ENCODE data around the gene ADGRV1.
A peak's percentile ranks its signal among the peaks of the same experiment; 100 is the strongest.

Gene ADGRV1

DNA sequence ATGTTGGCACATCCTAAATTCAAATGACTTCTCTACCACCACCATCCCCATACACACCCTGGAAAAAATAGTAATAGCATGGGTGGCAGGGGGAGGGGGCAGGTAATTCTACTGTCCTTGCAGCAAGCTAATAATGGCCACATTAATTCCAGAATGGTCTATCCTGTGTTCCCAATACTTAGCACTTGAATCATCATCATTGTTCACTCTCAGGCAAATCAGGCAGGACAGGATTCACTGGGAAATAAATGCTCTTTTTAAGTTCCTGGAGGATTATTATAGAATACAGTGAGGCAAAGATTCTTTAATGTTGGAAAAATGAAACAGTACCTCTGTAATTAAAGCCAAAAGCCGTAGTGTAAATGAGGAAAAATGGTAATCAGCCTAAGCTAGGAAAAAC is 570.0 kb downstream of the ADGRV1 start:
- TF ChIP-seq, protein P1, sequence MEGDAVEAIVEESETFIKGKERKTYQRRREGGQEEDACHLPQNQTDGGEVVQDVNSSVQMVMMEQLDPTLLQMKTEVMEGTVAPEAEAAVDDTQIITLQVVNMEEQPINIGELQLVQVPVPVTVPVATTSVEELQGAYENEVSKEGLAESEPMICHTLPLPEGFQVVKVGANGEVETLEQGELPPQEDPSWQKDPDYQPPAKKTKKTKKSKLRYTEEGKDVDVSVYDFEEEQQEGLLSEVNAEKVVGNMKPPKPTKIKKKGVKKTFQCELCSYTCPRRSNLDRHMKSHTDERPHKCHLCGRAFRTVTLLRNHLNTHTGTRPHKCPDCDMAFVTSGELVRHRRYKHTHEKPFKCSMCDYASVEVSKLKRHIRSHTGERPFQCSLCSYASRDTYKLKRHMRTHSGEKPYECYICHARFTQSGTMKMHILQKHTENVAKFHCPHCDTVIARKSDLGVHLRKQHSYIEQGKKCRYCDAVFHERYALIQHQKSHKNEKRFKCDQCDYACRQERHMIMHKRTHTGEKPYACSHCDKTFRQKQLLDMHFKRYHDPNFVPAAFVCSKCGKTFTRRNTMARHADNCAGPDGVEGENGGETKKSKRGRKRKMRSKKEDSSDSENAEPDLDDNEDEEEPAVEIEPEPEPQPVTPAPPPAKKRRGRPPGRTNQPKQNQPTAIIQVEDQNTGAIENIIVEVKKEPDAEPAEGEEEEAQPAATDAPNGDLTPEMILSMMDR (IDR thresholded peaks at IDR 0.05; ENCODE audit: insufficient read depth, low read depth, low read length, missing control alignments), result no peak
- DNase-seq (ENCODE audit: low read depth), result peak; percentile 50
- no peak overlapping the region for H3K4me3 ChIP-seq (ENCODE audit: low read length)

DNA sequence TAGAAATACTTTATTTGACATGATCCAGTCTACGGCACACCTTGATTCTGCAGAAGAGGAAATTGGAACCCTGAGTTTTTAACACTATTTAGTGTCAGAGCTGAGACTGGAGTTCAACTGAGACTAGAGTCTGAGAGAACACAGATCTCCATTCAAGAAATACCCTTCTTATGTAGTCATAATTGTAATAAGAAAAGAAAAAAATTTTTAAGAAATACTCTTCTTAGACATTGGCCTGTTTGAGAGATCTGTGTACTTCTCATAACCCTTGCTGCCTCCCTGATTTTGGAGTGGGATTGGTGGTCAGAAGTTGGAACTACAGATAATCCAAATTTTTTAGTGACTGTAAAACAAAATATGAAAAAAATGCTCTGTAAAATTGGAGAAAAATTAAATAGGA is 571.2 kb downstream of the ADGRV1 start:
- no peak for DNase-seq (ENCODE audit: low read depth)
- no peak overlapping the region for H3K4me3 ChIP-seq (ENCODE audit: low read length)
- TF ChIP-seq, protein P1 (IDR thresholded peaks at IDR 0.05; ENCODE audit: insufficient read depth, low read depth, low read length, missing control alignments), result no peak

GRCh38 chr5:91130759-91131158 is 572.2 kb downstream of the ADGRV1 start:
- no peak overlapping the region for H3K4me3 ChIP-seq (ENCODE audit: low read length)
- TF ChIP-seq, protein P1 (IDR thresholded peaks at IDR 0.05; ENCODE audit: insufficient read depth, low read depth, low read length, missing control alignments), result no peak
- no peak for DNase-seq (ENCODE audit: low read depth)

- TF ChIP-seq, protein P1 (IDR thresholded peaks at IDR 0.05; ENCODE audit: insufficient read depth, low read depth, low read length, missing control alignments), result no peak
- no peak overlapping the region for H3K4me3 ChIP-seq (ENCODE audit: low read length)
- DNase-seq (ENCODE audit: low read depth), result no peak
Observed at GRCh38 chr5:91132550-91132949, 574.0 kb downstream of the ADGRV1 start.

DNA sequence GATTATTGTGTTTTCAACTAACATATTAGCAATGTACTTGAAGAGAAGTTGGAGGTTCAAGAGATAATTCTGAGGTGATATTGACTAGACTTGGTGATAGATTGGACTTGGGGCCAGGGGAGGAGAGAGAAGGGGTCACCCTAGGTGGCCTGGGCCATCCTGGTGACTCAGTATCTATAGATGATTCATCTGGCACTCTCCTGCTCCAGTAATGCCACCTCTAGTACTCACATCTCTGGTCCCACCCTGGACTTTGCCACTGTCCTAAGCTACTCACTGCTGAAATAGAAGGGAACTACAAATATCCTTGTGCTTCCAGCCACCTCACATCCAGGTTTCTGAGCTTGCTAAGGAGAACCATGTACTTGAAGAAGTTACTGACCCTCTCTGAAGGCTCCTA is 574.6 kb downstream of the ADGRV1 start:
- H3K4me3 ChIP-seq (ENCODE audit: low read length), result no peak overlapping the region
- TF ChIP-seq, protein P1 (IDR thresholded peaks at IDR 0.05; ENCODE audit: insufficient read depth, low read depth, low read length, missing control alignments), result no peak
- DNase-seq (ENCODE audit: low read depth), result no peak

DNA sequence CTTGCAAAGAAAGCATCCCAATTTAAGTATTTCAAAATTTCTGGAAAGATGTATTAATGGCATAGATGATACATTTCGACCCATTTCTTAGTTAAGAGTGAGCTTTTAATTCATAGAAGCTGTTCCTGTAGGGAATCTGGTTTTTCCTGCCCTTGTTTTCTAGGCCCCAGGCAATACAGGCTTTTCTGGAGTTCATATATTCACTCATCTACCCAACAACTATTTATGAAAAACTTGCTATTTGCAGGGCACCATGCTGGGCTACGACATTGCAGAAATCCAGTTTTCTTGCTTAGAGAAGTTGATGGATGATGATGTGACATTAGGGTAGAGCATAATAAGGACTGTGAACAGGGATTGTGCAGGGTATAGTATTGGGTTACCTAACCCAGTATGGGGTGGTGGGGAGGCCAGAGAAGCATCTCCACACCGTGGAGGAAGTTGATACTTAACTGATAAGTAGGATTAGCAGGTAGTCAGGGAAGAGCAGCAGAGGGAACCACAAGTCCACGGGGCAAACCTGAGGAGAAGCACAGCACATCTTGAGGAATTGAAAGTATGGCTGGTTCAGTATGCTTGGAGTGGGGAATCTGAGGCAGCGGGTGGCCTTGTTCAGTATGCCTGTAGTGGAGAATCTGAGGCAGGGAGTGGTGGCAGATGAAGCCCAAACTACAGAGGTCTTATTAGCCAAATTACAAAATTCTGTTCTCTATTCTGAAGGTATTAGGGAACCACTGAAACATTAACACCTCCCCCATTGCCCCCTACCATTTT is 577.1 kb downstream of the ADGRV1 start:
- DNase-seq (ENCODE audit: low read depth), result peak; percentile 40
- H3K4me3 ChIP-seq (ENCODE audit: low read length), result no peak overlapping the region
- TF ChIP-seq, protein P1 (IDR thresholded peaks at IDR 0.05; ENCODE audit: insufficient read depth, low read depth, low read length, missing control alignments), result no peak

- TF ChIP-seq, protein P1 (IDR thresholded peaks at IDR 0.05; ENCODE audit: insufficient read depth, low read depth, low read length, missing control alignments), result peak; percentile 43
- H3K4me3 ChIP-seq (ENCODE audit: low read length), result no peak overlapping the region
- DNase-seq (ENCODE audit: low read depth), result peak; percentile 83
Observed at GRCh38 chr5:91136271-91136670, 577.7 kb downstream of the ADGRV1 start.

All from epithelial cell of esophagus (primary cell).